ENCODE results near the gene DHRS3.
"Not testable (repeated sequence)": the region's sequence is repeated elsewhere in the genome, so short reads cannot be mapped to it uniquely, and the experiment has no call there.

DHRS3 gene, protein sequence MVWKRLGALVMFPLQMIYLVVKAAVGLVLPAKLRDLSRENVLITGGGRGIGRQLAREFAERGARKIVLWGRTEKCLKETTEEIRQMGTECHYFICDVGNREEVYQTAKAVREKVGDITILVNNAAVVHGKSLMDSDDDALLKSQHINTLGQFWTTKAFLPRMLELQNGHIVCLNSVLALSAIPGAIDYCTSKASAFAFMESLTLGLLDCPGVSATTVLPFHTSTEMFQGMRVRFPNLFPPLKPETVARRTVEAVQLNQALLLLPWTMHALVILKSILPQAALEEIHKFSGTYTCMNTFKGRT

DNA sequence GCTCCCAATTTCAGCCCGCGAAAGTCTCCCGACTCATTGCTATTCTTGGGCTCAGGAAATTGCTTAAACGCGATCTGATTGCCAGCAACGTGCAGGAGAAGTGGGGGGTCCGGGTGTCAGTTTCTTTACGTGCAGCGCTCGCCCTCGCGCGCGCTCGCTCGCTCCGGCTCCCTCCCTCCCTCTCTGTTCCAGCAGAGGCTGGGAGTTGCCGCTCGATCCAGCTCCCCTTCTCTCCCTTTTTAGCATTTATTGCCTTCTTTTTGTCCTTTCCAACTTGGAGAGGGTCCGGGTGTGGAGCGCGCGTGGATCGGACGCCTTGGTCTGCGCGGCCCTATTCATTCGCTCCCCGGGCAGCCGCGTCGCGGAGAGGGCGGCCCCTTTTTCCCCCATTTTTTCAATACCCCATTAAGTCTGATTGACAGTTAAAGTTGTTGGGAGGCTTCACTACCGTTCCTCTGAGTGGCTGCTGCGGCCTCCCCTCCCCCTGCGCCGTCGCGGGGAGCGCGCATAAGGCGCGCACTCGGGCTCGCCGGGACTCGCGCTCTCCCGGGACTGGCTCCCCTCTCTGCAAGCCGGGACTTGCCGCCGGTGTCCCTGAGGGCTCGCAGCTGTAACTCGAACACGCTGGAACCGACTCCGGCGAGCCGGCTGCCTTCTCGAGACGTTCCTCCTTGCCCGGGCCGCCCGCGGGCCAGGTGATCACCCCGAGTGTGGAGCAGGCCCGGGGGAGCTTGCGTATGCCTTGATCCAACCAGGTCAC lies at the start of gene DHRS3:
Gene DHRS3, minus strand, starts transcription at position 310 of the 760 bp plus-strand sequence. CDS start 862 bp downstream, outside the sequence.
- DNase-seq (ENCODE audit: low read depth in 2 of 2, low spot score in 1 of 2): no peak

DNA sequence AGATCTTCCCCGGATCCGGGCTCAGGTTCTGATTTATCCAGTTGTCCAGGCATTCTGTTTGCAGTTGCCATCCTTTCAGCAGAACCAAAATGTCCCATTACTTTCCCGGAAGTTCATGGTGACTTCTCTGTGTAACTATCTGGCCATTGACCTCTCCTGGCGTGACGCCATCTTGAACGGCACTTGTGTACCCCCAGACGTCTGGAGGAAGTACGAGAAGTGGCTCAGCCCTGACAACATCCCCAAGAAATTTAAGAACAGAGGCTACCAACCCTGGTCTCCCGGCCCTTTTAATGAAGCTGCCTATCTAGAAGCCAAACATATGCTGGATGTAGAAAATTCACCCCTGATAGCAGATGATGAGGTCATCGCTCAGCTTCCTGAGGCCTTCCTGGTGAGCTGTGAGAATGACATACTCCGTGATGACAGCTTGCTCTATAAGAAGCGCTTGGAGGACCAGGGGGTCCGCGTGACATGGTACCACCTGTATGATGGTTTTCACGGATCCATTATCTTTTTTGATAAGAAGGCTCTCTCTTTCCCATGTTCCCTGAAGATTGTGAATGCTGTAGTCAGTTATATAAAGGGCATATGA lies 48.2 kb upstream of the DHRS3 start:
- no peak for DNase-seq (ENCODE audit: low read depth in 2 of 2, low spot score in 1 of 2)

GRCh38 chr1:12665511-12665910 lies 47.5 kb upstream of the DHRS3 start:
- DNase-seq (ENCODE audit: low read depth in 2 of 2, low spot score in 1 of 2): no peak

DNA sequence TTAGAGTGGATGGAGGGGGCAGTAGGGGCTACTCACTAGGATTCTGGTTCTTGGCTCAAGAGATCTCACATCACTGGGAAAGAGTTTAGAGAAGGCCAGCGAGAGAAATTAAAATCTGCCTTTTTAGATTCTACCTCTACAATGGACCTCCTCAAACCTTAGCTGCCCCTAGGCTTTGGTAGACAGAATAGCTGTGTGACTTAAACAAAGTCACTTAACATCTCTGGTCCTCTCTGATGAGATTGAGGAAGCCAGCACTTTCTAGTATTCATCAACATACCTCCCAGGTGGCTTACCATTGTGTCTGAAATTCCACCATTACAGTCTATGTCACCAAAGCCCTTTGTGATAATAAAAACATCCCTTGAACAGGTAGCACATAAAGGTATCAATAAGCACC lies 44.5 kb upstream of the DHRS3 start:
- DNase-seq (ENCODE audit: low read depth in 2 of 2, low spot score in 1 of 2): no peak

GRCh38 chr1:12661606-12662219 lies 43.7 kb upstream of the DHRS3 start:
- DNase-seq (ENCODE audit: low read depth in 2 of 2, low spot score in 1 of 2): no peak

GRCh38 chr1:12658531-12659453 lies 40.8 kb upstream of the DHRS3 start:
- DNase-seq (ENCODE audit: low read depth in 2 of 2, low spot score in 1 of 2): peak; percentile 35 to 58

- not testable (repeated sequence) for DNase-seq (ENCODE audit: low read depth in 2 of 2, low spot score in 1 of 2)
Measured at GRCh38 chr1:12657885-12658512, 40.0 kb upstream of the DHRS3 start.

DNA sequence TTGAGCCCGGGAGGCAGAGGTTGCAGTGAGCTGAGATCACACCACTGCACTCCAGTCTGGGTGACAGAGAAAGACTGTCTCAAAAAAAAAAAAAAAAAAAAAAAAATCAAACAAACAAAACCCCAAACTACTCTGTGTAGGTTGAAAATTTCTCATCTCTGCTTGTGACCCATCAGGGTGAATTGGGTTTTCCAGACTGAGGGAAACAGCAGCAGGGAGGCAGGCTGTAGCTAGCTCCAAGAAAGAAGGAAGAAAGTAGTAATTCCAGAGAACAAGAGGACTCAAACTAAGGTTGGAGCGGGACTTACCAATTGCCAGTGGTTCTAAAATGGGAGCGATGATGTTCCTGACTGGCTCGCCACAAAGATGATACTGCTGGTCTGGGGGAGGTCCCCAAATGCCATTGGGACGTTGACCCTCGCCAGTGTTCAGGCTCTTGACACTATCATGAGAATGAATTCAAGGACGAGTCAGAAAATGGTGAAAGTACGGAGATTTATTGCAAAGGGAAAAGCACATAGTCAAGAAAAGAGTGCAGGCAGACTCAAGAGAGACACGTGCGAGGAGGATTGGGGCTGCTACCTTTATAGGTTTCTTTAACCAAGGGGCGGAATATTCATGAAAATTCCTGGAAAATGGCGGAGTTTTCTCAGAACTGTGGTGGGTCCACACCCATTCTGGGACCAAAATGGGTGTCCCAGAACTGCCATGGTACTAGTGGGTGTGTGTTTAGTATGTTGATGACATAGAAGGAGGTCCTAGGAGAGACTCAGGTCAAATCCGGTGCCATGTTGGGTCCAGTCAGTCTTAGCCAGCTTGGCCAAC lies 39.3 kb upstream of the DHRS3 start:
- DNase-seq (ENCODE audit: low read depth in 2 of 2, low spot score in 1 of 2): no peak

- DNase-seq (ENCODE audit: low read depth in 2 of 2, low spot score in 1 of 2): no peak
Measured at GRCh38 chr1:12656575-12656974, 38.6 kb upstream of the DHRS3 start.

DNA sequence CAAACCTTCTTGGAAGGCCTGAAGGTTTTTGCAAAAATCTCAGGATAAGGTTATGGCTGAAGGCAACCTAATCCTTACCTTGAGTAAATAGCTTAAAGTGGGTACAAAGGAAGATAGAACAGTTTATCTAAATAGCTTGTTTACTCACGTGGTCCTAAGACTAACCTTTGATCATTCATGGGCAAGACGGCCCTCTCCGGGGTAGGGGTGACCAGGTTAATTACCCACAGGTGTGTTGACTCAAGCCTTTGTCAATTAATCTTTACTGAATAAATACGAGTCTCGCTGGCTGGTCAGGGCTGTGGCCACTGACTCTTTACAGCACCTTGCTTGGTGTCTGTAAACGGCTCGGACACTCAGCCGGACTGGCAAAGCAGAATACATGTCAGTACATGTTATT lies 36.6 kb upstream of the DHRS3 start:
- DNase-seq (ENCODE audit: low read depth in 2 of 2, low spot score in 1 of 2): no peak

DNA sequence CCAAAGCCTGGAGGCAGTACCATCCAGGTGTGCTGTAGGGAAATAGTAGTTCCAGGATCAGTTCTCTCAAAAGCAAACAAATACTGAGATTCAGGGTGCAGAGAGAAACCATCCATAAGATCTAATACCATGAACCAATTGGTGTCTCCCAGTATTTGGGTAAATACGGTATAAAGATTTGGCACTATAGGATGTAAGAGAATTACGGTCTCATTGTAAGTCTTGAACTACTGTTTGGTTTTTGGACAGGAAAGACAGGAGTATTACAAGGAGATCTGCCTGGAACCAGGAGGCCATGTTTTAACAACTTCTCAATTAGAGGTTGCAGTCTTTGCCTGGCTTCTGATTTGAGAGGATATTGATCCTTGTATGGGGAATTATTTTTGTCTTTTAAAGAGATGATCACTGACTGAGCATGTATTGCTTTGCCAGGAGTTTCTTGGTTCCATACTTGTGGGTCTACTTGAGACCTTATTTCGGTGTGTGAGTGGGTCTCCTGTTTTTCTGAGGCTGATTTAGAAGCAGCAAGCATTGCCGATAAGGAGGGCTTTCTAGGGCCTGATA lies 36.1 kb upstream of the DHRS3 start:
- DNase-seq (ENCODE audit: low read depth in 2 of 2, low spot score in 1 of 2): no peak

GRCh38 chr1:12649971-12650421 lies 32.0 kb upstream of the DHRS3 start:
- DNase-seq (ENCODE audit: low read depth in 2 of 2, low spot score in 1 of 2): no peak

- no peak for DNase-seq (ENCODE audit: low read depth in 2 of 2, low spot score in 1 of 2)
Measured at GRCh38 chr1:12648741-12649140, 30.7 kb upstream of the DHRS3 start.

- DNase-seq (ENCODE audit: low read depth in 2 of 2, low spot score in 1 of 2): not testable (repeated sequence)
Measured at GRCh38 chr1:12645401-12645800, 27.4 kb upstream of the DHRS3 start.

DNA sequence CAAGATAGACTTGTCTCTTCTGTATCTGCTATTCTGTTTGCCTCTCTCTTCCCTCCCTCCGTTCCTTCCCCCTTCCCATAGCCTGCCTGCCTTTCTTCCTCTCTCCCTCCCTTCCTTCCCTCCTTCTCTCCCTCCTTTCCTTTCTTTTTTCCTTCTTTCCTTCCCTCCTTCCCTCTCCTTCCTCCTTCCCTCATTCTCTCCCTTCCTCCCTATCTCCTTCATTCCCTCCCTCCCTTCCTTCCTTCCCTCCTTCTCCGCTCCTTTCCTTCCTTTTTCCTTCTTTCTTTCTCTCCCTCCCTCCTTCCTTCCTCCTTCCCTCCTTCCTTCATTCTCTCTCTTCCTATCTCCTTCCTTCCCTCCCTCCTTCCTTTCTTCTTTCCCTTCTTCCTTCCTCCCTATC lies 26.8 kb upstream of the DHRS3 start:
- no peak for DNase-seq (ENCODE audit: low read depth in 2 of 2, low spot score in 1 of 2)

GRCh38 chr1:12644237-12644636 lies 26.2 kb upstream of the DHRS3 start:
- DNase-seq (ENCODE audit: low read depth in 2 of 2, low spot score in 1 of 2): no peak

GRCh38 chr1:12643785-12644184 lies 25.8 kb upstream of the DHRS3 start, which contains the start of gene AADACL4:
Gene AADACL4 (plus strand): TSS chr1:12644085. CDS start chr1:12644547, 462 bp downstream.
- no peak for DNase-seq (ENCODE audit: low read depth in 2 of 2, low spot score in 1 of 2)

GRCh38 chr1:12643079-12643478 lies 25.1 kb upstream of the DHRS3 start:
- no peak for DNase-seq (ENCODE audit: low read depth in 2 of 2, low spot score in 1 of 2)

DNA sequence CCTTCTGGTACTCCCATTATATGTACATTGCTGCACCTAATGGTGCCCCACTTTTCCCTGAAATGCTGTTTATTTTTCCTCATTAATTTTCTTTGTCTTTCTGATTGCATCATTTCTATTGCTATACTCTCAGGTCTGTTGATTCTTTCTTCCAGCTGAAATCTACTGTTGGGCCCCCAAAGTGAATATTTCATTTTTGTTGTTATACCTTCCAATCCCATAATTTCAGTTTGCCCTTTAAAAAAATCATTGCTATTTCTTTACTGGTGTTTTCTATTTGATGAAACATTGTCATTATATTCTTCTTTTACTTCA lies 22.9 kb upstream of the DHRS3 start:
- DNase-seq (ENCODE audit: low read depth in 2 of 2, low spot score in 1 of 2): no peak

All from stimulated activated CD8-positive, alpha-beta memory T cell treated with anti-CD3 and anti-CD28 coated beads, Interleukin-4, amount 100 ng/mL, for 4 hours (primary cell).